Mesothelial cell of epicardium (in vitro differentiated cells): Measurements from ENCODE around the gene TPK1. TPM values are rescaled to one million over a fixed set of nuclear protein-coding genes. Genes with fewer than 3 reads are reported as not detected.

Experiments used
- DNase-seq, 2 experiments: peaks; one replicate each; pipeline ENCODE4 v3.0.0; 2021; ENCODE audit warnings: low spot score in 2 of 2; ENCODE audit not compliant: unreplicated experiment in 2 of 2
- H3K27ac Mint-ChIP-seq: 2 replicates; pipeline ENCODE4 v1.8.0; 2021; ENCODE audit warnings: mixed read lengths
- H3K27me3 Mint-ChIP-seq: 2 replicates; pipeline ENCODE4 v1.8.0; 2021; ENCODE audit warnings: low read depth, mixed read lengths
- H3K36me3 Mint-ChIP-seq: 2 replicates; pipeline ENCODE4 v1.8.0; 2021; ENCODE audit warnings: mixed read lengths
- H3K4me1 Mint-ChIP-seq: 2 replicates; pipeline ENCODE4 v1.8.0; 2021; ENCODE audit warnings: mixed read lengths
- H3K4me3 Mint-ChIP-seq: 2 replicates; pipeline ENCODE4 v1.8.0; 2021; ENCODE audit warnings: mild to moderate bottlenecking, moderate library complexity, mixed read lengths
- H3K9me3 Mint-ChIP-seq: 2 replicates; pipeline ENCODE4 v1.8.0; 2021; ENCODE audit warnings: mixed read lengths
- CTCF ChIP-seq: fragments of 200-600 bp; sonication (generic); IDR thresholded peaks from one replicate; pipeline ENCODE4 v1.5.0; 2021; ENCODE audit warnings: antibody characterized with exemption; ENCODE audit not compliant: unreplicated experiment
- total RNA-seq: library from RNA; stranded (reverse); gene quantifications from 3 replicates; pipeline ENCODE4 v1.2.1, GENCODE V29; 2021

Gene TPK1
- total RNA-seq, 1 donor from 2014 or later: 3.3 TPM

GRCh38 chr7:144826208-144826607, 9.6 kb downstream of the TPK1 start:
- Mint-ChIP-seq H3K4me3 (no peak overlapping the region), H3K27ac (peak overlapping the region; percentile 41), H3K36me3 (peaks cover 1% of the 10 kb centered on the region), H3K9me3 (peaks cover 6% of the 10 kb centered on the region), H3K4me1 (peaks cover 55% of the 10 kb centered on the region), H3K27me3 (no peaks in the 10 kb centered on the region)
- TF ChIP-seq CTCF: no peak
- DNase-seq: no peak

GRCh38 chr7:144824360-144824759, 11.5 kb downstream of the TPK1 start:
- Mint-ChIP-seq H3K36me3 (no peaks in the 10 kb centered on the region), H3K27ac (peak overlapping the region; percentile 84), H3K4me1 (peaks cover 57% of the 10 kb centered on the region), H3K27me3 (no peaks in the 10 kb centered on the region), H3K9me3 (no peaks in the 10 kb centered on the region), H3K4me3 (no peak overlapping the region)
- no peak for TF ChIP-seq CTCF
- no peak for DNase-seq

GRCh38 chr7:144822223-144822622, 13.6 kb downstream of the TPK1 start:
- Mint-ChIP-seq H3K9me3 (no peaks in the 10 kb centered on the region), H3K27me3 (no peaks in the 10 kb centered on the region), H3K27ac (no peak overlapping the region), H3K4me1 (peaks cover 56% of the 10 kb centered on the region), H3K4me3 (no peak overlapping the region), H3K36me3 (no peaks in the 10 kb centered on the region)
- no peak for TF ChIP-seq CTCF
- DNase-seq: no peak

- Mint-ChIP-seq H3K36me3 (no peaks in the 10 kb centered on the region), H3K4me1 (peaks cover 50% of the 10 kb centered on the region), H3K27ac (no peak overlapping the region), H3K4me3 (no peak overlapping the region), H3K9me3 (no peaks in the 10 kb centered on the region), H3K27me3 (no peaks in the 10 kb centered on the region)
- DNase-seq: no peak
- TF ChIP-seq CTCF: no peak
Measured at GRCh38 chr7:144821067-144821466, 14.8 kb downstream of the TPK1 start.

GRCh38 chr7:144820552-144820951, 15.3 kb downstream of the TPK1 start:
- no peak overlapping the region for H3K4me3 Mint-ChIP-seq
- peaks cover 46% of the 10 kb centered on the region for H3K4me1 Mint-ChIP-seq
- TF ChIP-seq CTCF: no peak
- H3K27me3 Mint-ChIP-seq: no peaks in the 10 kb centered on the region
- no peak overlapping the region for H3K27ac Mint-ChIP-seq
- no peaks in the 10 kb centered on the region for H3K9me3 Mint-ChIP-seq
- H3K36me3 Mint-ChIP-seq: no peaks in the 10 kb centered on the region
- no peak for DNase-seq

- H3K27ac Mint-ChIP-seq: no peak overlapping the region
- TF ChIP-seq CTCF: no peak
- peaks cover 36% of the 10 kb centered on the region for H3K4me1 Mint-ChIP-seq
- no peaks in the 10 kb centered on the region for H3K36me3 Mint-ChIP-seq
- no peaks in the 10 kb centered on the region for H3K27me3 Mint-ChIP-seq
- no peak for DNase-seq
- H3K4me3 Mint-ChIP-seq: no peak overlapping the region
- H3K9me3 Mint-ChIP-seq: no peaks in the 10 kb centered on the region
Measured at GRCh38 chr7:144819566-144819965, 16.3 kb downstream of the TPK1 start.
